D721Med (cell line): ENCODE results near the gene ORM2.

ENCODE experiments used
- DNase-seq: peaks from one replicate; pipeline ENCODE4 v3.0.0; 2011; ENCODE audit warnings: low spot score; ENCODE audit not compliant: insufficient read length
- FAIRE-seq: peaks from 2 replicates; lab custom pipeline; 2011; peaks lifted over from hg19 to GRCh38; lab: Jason Lieb, UNC
- CTCF ChIP-seq: IDR thresholded peaks from 2 replicates; pipeline ENCODE4 v1.5.1; 2012; ENCODE audit warnings: mild to moderate bottlenecking, control low read depth; ENCODE audit not compliant: insufficient read depth; ENCODE audit errors: missing control alignments

The ORM2 gene

GRCh38 chr9:114371973-114372917 lies 42.6 kb downstream of the ORM2 start:
- FAIRE-seq (no peak), DNase-seq (no peak)
- no peak for TF ChIP-seq CTCF

GRCh38 chr9:114372921-114373448 lies 43.3 kb downstream of the ORM2 start:
- FAIRE-seq: no peak
- no peak for TF ChIP-seq CTCF
- DNase-seq: no peak

- FAIRE-seq (no peak), DNase-seq (no peak)
- no peak for TF ChIP-seq CTCF
Observed at GRCh38 chr9:114373960-114374730, 44.5 kb downstream of the ORM2 start.

- FAIRE-seq: no peak
- no peak for TF ChIP-seq CTCF
- DNase-seq: no peak
Observed at GRCh38 chr9:114374936-114375335, 45.3 kb downstream of the ORM2 start.

GRCh38 chr9:114375386-114376175 lies 45.9 kb downstream of the ORM2 start:
- FAIRE-seq: no peak
- no peak for TF ChIP-seq CTCF
- DNase-seq: no peak

GRCh38 chr9:114376586-114377445 lies 47.1 kb downstream of the ORM2 start:
- no peak for TF ChIP-seq CTCF
- DNase-seq (no peak), FAIRE-seq (no peak)
